SK-N-SH treated with all-trans-retinoic acid at 6 μM for 48 hours (cell line): Measurements from ENCODE around the gene STS.

Experiments
- BACH2 ChIP-seq: fragments of 250-450 bp; sonication (Bioruptor Pico); IDR thresholded peaks from 2 replicates; pipeline ENCODE4 v1.9.0; 2021; ENCODE audit warnings: mild to moderate bottlenecking, borderline replicate concordance
- SNAI2 ChIP-seq: fragments of 250-450 bp; sonication (Bioruptor Pico); IDR thresholded peaks from 2 replicates; pipeline ENCODE4 v1.5.0; 2020; ENCODE audit warnings: mild to moderate bottlenecking, moderate library complexity
- ZFP3 ChIP-seq: fragments of 250-450 bp; sonication (Bioruptor Pico); IDR thresholded peaks from 2 replicates; pipeline ENCODE4 v1.5.0; 2020; ENCODE audit warnings: mild to moderate bottlenecking, moderate library complexity

DNA sequence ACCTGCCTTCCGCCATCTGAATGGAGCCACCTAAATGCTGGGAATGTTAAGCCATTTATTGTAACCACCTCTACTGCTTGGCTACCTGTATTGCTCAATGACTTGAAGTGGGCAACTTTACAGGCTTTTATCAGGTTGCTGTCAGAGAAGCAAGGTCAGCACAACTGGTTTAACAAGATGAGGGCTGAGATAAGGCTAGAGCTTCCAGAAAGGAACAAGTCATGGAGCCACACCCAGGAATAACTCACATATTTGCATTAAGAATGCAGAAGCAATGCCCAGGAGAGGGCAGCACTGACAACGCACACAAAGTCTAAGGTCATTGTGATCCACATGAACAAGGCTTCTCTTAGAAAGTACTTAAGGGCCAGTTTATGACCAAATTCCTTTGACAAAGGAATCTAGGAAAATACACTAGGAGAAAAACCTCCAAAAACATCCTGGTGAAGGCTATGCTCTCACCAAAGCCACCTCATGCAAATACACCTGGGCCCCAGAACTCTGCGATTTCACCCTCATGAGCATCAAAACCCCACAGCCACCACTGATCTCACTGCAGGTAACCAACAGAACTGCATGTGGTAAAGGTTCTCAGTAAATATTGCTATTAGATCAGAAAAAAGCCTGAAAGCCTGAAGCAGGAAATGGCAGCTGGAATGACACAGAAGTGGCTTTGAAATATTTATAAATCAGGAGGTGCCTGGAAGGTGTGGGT is 15.0 kb upstream of the STS start:
- TF ChIP-seq ZFP3 (CRISPR knock-in tag), result no peak
- no peak for TF ChIP-seq BACH2 (CRISPR knock-in tag)
- TF ChIP-seq SNAI2, result no peak
